GM18867 (cell line): ENCODE results near the gene EIF6.

Experiments used
- ATAC-seq: cut with Tn5 transposase; IDR thresholded peaks from one replicate; pipeline ENCODE4 v1.9.1; 2021; ENCODE audit warnings: mild to moderate bottlenecking, moderate library complexity; ENCODE audit not compliant: unreplicated experiment

The EIF6 gene

DNA sequence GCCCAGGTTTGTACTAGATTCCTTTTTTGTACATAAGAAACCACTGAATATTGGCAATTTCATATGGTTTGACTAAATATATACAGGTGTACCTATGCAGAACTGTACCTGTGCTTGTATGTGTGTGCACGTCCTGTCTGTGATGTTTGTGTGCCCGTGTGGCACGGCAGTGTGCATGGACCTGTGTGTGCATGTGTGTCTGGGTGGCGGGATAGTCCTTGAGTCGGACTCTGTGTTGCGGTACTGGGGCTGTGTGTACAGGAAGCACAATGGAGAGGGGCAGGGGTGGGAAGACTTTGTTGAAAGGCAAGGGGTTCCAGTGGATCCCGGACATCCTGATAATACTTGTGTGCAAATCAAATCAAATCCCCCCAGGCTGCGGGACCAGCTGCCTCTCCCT lies 11.1 kb upstream of the EIF6 start:
- ATAC-seq: no peak

DNA sequence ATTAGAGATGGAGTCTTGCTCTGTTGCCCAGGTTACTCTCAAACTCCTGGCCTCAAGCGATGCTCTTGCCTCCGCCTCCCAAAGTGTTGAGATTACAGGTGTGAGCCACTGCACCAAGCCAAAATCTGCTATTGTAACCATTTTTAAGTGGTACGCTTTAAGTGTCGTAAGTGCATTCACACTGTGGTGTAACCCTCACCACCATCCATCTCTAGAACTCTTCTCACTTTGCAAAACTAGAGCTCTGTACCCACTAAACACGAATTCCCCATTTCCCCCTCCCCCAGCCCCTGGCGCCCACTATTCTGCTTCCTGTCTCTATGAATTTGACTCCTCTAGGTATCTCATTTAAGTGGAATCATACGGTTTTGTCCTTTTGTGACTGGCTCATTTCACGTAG lies 10.5 kb upstream of the EIF6 start:
- ATAC-seq: no peak

DNA sequence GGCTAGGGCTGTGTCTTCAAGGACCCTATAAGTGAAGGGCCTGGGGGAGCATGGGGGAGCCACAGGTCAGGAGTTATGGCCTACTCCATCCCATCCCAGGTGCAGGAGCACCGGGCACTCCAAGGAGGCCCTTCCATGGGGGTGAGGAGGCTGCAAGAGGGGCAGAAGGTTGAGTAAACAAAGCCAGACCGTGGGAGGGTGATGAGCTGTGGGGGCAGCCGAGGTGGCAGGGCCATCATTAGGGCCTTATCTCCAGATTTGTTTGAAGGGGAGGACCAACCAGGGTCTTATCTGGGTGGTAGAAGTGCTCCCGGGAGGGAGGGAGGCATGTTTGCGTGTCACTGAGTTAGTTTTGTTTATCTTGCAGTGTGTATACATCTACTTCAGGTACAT lies 9.7 kb upstream of the EIF6 start:
- ATAC-seq: no peak

DNA sequence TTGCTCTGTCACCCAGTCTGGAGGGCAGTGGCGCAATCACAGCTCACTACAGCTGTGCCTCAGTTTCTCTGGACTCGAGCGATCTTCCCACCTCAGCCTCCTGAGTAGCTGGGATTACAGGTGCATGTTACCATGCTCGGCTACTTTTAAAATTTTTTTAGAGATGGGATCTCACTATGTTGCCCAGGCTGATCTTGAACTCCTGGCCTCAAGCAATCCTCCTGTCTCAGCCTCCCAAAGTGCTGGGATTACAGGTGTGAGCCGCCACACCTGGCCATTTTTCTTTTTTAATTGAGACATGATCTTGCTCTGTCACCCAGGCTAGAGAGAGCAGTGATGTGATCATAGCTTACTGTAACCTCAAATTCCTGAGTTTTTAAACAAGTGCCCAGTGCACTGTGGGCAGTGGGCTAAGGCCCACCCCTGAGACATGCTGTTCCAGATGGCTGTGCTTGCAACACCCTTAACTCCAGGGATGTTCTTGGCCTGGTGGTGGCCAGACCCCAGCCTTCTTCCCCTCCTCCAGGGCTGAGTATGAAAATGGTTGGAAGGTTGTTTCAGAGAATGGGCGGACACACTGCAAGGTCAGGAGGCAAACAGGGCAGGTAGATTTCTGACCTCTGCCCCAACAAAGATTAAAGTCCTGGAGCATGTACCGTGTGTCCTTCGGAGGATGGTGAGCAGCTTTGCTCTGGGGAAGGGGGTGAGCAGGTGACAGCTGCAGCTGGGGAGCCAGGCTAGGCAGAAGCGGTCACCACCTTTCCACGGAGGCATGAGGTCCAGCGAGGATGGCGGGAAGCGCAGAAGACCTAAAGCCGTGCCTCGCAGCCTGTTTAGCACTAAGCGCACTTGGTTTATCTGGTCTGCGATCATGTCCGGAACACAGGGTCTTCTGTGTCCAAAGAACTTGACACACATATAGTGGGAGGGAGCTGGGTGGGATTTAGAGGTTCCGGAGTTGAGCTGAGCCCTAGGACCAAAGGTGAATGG lies 9.0 kb upstream of the EIF6 start:
- no peak for ATAC-seq

DNA sequence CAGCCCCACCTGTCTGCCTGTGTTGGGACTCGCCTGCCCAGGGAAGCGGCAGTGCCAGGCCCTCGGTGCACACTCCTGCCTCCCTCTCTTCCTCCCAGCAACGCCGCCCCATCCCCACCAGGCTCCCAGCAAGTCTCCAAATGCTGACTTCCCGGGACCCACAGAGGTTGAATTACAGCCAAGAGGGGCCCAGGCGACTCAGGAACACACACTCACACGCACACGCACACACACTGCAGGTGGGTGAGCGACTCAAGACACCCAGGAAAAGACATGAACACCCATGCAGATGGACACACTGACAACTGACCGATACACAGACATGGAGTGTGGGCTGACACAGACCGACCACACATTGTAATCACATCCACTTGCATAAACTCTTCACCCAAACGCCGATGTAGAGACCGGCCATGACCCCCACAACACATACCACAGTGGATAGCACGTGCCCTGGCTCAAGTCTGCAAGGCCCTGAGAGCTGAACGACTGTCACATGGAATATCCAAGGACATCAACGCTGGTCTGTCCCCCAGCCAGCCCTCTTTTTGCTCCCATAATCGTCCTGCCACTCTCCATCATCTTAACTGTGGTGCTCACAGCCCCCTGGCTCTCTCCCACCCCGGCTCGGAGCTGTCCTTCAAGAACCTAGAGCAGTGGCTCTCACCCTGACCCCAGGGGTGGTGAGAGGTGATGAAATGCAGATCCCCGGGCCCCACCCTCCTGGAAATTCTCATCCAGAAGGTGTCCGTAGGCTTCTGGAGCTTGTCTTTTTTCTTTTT lies 8.1 kb upstream of the EIF6 start:
- no peak for ATAC-seq

DNA sequence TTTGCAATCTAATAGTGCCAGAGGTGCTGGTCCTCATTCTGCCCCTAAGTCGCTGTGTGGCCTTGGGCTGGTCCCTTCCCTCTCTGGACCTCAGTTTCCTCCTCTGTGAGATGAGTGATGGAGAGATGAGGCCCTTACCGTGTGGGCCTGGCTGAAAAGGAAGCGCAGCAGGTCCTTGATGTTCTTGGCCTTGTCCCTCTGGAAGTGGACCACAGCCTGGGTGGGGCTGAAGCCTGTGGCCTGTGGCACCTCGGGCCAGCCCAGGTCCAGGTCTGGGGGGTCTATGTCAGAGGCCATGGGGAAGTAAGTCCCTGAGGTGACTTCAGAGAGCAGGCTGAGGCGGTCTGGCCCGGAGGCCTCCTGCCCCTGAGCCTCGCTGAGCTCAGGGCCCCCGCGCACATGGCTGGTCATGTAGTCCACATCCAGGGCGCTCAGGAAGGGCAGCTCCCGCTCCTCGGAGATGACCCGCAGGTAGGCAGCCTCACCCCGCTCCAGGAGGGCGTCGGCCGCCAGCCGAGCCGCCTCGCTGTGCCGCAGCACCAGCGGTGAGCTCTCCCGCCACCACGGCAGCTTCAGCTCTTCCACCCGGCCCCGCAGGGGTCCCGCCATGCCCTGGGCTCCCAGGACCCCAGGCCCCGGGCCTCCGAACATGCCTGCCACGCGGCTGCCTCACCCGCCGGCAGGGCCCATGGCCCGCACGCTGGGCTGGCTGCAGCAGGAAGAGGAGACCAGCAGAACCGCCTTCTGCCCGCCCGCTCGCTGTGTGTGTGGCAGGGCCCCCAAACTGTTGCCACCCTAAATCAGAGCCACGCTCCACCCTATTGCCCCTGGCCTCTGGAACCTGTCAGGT lies 7.3 kb upstream of the EIF6 start, which contains the start of gene FAM83C:
Gene FAM83C (minus strand): TSS at position 772 of the 850 bp plus-strand sequence. CDS start 121 bp downstream, at position 651.
- no peak for ATAC-seq

DNA sequence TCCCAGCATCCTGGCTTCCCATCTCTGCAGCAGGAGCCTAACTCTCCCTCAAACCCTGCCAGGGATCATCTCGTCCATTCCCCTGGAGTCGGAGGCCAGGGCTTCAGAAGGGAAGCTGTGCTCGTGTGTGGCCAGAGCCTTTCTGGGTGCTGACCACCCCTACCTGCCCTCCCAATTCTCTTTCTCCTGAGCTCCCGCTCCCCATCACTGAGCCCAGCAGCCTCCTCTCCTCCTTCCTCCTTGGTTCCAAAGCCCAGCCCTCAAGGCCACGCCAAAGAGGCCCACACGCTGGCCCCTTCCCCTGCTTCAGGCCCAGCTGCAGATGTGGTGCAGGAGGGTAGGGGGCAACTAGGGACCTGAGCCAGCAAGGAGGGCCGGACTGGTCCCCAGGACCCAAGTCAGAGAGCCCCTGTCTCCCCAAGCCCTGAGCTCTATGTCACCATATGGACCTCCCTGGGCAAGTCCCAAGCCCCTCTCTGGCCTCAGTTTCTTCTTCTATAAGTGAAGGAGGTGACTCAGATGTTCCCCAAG lies 6.4 kb upstream of the EIF6 start:
- ATAC-seq: no peak

DNA sequence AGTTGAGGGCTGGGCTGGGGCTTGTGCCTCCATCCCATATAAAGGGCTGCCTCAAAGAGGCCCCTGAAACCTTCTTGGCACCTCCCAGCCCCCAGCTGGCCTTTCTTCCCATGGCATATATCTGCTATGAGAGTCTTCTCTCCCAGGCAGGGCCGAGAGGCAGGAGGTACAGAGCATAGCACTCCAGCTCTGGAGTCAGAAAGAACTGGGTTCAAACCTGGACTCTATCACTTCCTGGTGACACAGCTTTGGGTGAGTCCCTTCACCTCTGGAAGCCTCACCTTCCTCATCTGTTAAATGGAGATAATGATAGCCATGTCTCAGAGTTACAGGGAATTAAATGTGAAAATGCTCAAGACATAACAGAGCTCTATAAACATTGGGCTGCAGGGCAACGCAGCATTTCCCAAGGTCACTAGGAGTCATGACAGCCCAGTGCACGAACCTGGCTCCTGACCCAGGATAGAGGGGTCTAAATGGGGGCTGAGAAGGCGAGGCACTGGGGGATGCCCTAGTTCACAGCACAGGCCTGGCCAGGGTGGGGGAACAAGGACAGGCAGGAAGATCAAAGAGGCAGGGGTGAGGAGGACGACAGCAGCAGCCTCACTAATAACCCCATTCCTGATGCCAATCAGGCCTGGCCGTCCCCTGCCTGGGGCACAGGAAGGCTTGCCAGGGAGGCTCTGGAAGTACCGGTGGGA lies 5.8 kb upstream of the EIF6 start:
- ATAC-seq: no peak

DNA sequence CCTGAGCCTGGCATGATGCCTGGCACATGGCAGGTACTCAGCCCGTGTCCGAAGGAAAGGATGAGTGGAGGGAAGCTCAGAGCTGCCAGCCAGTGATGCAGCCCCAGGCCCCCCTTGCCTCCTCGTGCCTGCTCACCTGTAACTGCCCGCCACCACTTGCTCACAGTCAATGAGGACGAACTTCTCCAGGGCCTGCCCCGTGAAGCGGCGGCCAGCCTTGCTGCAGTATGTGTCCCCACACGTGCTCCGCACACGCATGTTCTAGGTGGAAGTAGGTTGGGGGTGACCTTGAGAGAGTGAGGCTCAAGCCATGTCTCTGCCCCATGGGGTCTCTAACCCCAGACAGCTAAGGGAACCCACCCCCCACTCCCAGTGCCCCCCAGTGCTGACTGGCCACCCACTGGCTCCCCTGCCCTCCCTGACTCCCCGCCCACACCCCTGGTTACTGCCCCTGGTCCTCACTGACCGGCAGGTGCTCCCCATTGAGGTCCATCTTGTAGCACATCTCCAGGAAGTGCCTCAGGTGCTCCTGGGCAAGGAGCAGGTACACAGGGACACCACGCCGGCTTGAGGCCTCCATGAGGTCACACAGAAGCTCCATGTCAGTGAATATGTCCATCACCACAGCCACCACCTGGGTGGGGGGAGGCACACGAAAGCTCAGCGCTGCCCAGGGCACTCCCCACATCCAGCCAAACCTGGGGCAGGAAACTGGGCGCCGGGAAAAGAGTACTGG lies 3.9 kb upstream of the EIF6 start:
- ATAC-seq: no peak

DNA sequence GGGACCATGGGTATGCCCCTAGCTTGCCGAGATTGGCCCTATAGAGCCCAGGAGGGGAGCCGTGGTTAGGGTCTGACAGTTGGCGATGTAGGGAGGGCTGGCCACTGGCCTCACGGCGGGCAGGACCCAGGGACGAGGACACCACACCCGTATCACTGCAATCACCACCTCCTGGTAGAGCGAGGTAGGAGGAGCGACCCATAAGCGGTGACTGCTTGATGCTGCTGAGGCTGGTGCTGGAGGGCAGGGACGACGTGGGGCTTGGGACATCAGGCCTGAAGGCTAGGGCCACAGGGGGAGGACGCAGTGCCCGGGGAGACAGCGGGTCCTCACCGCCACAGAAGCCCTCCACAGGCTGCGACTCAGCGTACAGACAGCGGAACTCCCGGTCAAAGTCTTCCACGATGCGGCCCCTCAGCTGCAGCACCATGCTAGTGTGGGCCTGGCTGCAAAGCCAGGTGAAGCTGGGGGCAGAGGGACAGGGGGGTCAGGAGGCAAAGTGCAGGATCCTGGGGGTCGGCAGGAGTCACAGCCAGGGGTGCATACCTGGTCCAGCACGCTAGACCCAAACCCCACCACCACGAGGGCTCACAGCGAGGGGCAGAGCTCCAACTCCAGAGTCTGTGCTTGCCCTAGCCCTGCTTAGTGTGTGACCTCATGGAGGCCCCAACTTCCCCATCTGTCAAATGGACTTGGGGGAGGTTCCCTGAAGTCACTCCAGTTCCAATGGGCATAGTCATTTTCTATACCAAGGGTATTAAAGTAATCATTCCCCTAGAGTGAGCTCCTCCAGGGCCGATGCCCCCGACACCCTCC lies 3.1 kb upstream of the EIF6 start:
- ATAC-seq: no peak

DNA sequence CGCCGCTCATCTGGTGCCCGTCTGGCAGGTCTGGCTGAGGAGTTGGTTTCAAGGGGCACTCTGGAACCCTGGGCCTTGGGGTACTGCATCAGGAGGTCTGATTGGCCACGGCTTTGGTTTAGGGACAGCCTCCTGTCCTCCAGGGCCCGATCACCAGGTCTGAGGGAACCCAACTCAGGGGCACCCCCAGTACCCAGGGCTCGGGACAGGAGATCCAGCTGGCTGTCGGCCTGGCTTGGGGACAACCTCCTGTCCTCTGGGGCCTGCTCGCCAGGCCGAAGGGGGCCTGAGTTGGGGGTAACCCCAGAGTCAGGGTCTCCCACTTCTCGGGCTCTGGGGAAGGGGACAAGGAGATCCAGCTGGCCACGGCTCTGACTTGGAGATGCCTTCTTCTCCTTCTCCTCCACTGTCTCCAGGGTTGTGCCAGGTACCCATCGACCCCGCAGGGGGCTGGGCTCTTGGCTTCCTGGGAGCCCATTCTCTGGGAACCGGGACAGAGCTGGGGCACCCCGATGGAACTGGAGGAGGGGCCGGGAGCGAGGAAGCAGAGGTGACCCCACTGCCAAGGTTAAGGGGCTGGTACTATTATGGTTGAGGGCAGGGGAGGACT lies 2.4 kb upstream of the EIF6 start:
- ATAC-seq: no peak

DNA sequence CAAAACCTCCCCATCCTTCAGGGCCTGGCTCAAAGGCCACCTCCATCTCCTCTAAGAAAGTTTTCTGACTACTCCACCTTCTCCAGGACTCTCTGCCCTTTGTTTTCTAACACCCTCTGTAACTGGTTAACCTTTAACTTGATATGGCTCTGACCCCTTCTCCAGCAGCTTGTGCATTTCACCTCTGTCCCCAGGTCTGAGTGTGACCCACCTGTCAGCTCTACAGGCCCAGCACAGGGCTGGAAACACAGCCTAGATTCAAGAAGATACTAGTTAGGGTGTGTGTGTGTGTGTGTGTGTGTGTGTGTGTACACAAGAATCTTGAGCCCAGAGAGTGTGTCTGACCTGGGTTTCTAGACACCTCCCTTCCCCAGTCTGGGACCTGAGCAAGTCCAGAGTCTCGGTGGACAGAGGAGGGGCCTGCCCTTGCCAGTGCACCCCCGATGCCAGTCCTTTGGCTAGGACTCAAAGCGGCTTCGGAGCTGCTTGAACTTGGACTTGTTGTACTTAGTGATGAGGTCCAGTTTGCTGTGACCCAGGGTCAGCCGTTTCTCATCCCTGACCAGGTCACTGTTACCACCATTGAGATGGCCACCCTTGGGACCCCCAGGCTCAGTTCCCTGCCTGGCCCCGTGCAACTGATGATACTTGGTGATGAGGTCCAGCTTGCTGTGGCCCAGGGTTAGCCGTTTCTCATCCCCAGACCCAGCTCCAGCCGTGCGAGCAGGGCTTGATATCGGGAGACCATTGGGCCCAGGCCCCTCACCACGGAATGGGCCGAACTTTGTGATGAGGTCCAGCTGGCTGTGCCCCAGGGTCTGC lies 1.7 kb upstream of the EIF6 start:
- ATAC-seq: no peak

DNA sequence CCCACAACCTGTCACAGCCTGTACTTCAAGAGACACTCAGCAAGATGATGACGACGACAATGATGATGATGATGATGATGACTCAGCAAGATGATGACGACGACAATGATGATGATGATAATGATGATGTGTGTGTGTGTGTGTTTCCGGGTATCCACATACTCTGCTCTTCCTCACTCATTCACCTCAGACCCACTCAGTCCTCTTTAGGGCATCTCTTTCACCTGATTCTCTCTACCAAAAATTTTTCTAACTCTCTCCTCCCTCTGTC lies 1.2 kb upstream of the EIF6 start:
- ATAC-seq: no peak

DNA sequence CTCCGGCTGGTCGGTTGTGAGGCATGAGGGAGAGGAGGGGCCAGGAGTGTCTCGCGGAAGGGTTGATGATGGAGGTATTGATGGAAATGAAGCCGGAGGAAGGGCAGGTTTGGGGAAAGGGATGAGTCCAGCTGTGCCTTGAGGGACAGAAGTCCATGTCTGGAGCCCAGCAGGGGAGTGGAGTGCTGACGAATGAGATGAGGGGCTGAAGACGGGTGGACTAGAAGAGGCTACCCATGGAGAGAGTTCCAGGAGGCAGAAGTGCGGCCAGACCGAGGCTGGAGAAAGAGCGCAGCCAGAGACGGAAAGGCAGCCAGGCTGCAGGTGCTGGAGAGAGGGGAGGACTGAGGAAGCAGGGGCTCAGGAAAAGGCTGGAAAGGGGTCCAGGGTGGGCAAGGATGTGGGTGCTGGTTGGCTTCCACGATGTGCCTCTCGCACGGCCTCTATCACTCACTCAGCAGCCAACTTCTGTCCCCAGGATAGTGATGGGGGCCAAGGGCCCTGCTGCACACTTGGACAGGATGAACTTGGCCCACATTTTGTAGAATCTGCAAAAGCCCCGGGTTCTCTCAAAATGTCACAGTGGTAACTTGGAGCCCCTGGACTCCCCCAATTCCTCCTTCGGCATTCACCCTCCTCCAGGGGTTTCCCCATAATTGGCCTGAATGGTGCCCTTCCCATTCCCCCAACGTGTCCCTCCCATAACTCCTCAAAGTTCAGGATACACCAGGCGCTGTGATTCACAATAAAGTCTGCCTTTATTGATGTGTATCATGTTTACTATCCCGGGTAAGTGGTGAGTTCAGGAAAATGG lies 627 bp upstream of the EIF6 start:
- ATAC-seq: no peak

DNA sequence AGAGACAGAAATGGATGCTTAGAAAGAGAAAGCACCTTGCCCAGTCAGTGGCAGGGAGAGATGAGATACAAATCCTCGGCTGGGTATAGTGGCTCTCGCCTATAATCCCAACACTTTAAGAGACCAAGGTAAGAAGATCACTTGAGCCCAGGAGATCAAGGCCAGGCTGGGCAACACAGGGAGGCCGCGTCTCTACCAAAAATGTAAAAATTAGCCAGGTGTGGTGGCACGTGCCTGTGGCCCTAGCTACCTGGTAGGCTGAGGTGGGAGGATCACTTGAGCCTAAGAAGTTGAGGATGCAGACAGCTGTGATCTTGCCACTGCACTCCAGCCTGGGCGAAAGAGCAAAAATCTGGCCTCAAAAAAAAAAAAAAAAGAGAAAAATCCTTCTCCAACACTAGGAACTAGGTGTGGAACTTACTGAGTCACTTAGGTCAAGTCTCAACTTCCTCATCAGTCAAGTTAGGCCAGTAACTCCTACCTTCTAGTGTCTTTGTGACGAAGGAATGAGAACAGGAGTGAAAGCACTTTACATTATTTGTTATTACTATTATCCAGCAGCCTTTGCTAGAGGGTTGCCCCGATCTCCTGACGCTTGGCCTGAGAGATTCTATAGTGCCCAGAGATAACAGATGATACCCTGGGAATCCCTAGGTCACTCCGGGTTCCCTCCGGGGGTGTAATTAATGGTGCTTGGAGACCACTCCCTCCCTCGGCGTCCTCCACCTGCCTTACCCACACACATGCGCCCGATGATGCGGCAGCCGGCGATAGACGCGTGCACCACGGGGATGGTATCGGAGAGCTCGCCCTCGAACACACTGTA lies 918 bp downstream of the EIF6 start:
- ATAC-seq: no peak
